GM12878 (cell line): Measurements from ENCODE around the gene CLUH. TPM values are rescaled to one million over a fixed set of nuclear protein-coding genes. Genes with fewer than 3 reads are reported as not detected.

Experiments
- ATAC-seq: fragments of 200-7000 bp; cut with Tn5 transposase; 3 replicates; pipeline ENCODE4 v1.9.1; 2020; ENCODE audit warnings: mild to moderate bottlenecking, moderate library complexity
- Bru-seq: library from RNA; stranded (reverse); fragments of 400-500 nt; gene quantifications from one replicate; lab custom pipeline; 2021; lab: Mats Ljungman, UMichigan
- BruChase-seq, 2 experiments: library from RNA; stranded (reverse); fragments of 400-500 nt; gene quantifications; one replicate each; lab custom pipeline; 2021; lab: Mats Ljungman, UMichigan
- BruUV-seq: library from RNA; stranded (reverse); fragments of 400-500 nt; replicated peaks from 2 replicates; lab custom pipeline; 2021; lab: Mats Ljungman, UMichigan
- CTCF ChIA-PET: fragments of 300-600 bp; sonication (Branson Sonifier 250); formaldehyde crosslinking; extraction: SDS; loops from one replicate; lab custom pipeline; 2021; ENCODE audit warnings: inconsistent platforms; lab: Yijun Ruan, JAX
- POLR2A ChIA-PET: fragments of 350-600 bp; formaldehyde crosslinking; extraction: SDS; loops from one replicate; lab custom pipeline; 2021; ENCODE audit warnings: inconsistent platforms; lab: Charles Lee
- RAD21 ChIA-PET: fragments of 300-600 bp; sonication (Branson Sonifier 250); formaldehyde crosslinking; loops from one replicate; lab custom pipeline; 2023; ENCODE audit warnings: antibody characterized with exemption; ENCODE audit not compliant: unreplicated experiment; lab: Charles Lee
- SMC1A ChIA-PET: fragments of 300-600 bp; sonication (Branson Sonifier 250); formaldehyde crosslinking; loops from one replicate; lab custom pipeline; 2023; ENCODE audit not compliant: unreplicated experiment, uncharacterized antibody; lab: Charles Lee
- DNase-seq: peaks from one replicate; pipeline ENCODE4 v3.0.0-alpha.2; 2011; ENCODE audit warnings: low read depth, low spot score
- FAIRE-seq: peaks from 3 replicates; lab custom pipeline; 2011; peaks lifted over from hg19 to GRCh38; lab: Jason Lieb, UNC
- H2AFZ ChIP-seq: 2 replicates; pipeline ENCODE4 v1.6.0; 2011; ENCODE audit warnings: low read depth, low read length, control low read depth; ENCODE audit not compliant: control insufficient read depth
- H3K27ac ChIP-seq: 2 replicates; pipeline ENCODE4 v1.5.1; 2011; ENCODE audit warnings: control low read depth; ENCODE audit not compliant: control insufficient read depth, insufficient read depth
- H3K27me3 ChIP-seq, 2 experiments: replicated peaks in 1 of 2; 2 replicates each; pipeline versions ENCODE4 v1.6.0 to v1.6.1; 2011; ENCODE audit warnings: low read length in 1 of 2; ENCODE audit not compliant: control insufficient read depth in 2 of 2, insufficient read depth in 2 of 2
- H3K36me3 ChIP-seq, 2 experiments: 2 replicates each; pipeline ENCODE4 v1.5.1; 2011; ENCODE audit warnings: low read length in 1 of 2; ENCODE audit not compliant: control insufficient read depth in 2 of 2, insufficient read depth in 2 of 2
- H3K4me1 ChIP-seq: 2 replicates; pipeline ENCODE4 v1.6.1; 2011; ENCODE audit warnings: mild to moderate bottlenecking, low read length, moderate library complexity, mixed read lengths; ENCODE audit not compliant: control insufficient read depth, insufficient read depth
- H3K4me2 ChIP-seq: 2 replicates; pipeline ENCODE4 v1.6.0; 2011; ENCODE audit warnings: control low read depth; ENCODE audit not compliant: control insufficient read depth, insufficient read depth
- H3K4me3 ChIP-seq: fragments of 200-600 bp; sonication (generic); 2 replicates; pipeline ENCODE4 v1.5.1; 2016
- H3K79me2 ChIP-seq: 2 replicates; pipeline ENCODE4 v1.6.0; 2011; ENCODE audit warnings: low read length; ENCODE audit not compliant: control insufficient read depth, insufficient read depth
- H3K9ac ChIP-seq: 2 replicates; pipeline ENCODE4 v1.8.0; 2011; ENCODE audit warnings: low read length, control low read depth, mixed read lengths; ENCODE audit not compliant: control insufficient read depth, insufficient read depth
- H3K9me3 ChIP-seq: replicated peaks from 3 replicates; pipeline ENCODE4 v1.5.1; 2011; ENCODE audit warnings: mild to moderate bottlenecking, low read length; ENCODE audit not compliant: control insufficient read depth, insufficient read depth
- H4K20me1 ChIP-seq: 2 replicates; pipeline ENCODE4 v1.6.0; 2011; ENCODE audit not compliant: control insufficient read depth, insufficient read depth
- ASH2L ChIP-seq: fragments of 300-600, 200-600 bp; sonication (generic); IDR thresholded peaks from 2 replicates; pipeline ENCODE4 v1.6.1; 2017; ENCODE audit warnings: low read depth, mild to moderate bottlenecking, borderline replicate concordance
- BACH1 ChIP-seq: fragments of 450-650 bp; IDR thresholded peaks from 2 replicates; pipeline ENCODE4 v1.6.1; 2017; ENCODE audit warnings: mild to moderate bottlenecking, borderline replicate concordance
- CHD1 ChIP-seq: IDR thresholded peaks from 2 replicates; pipeline ENCODE4 v1.6.1; 2012; ENCODE audit warnings: low read depth, low read length, improper control_type of control experiment
- HCFC1 ChIP-seq: fragments of 150-350 bp; IDR thresholded peaks from 2 replicates; pipeline ENCODE4 v1.6.1; 2014; ENCODE audit warnings: low read length
- MXI1 ChIP-seq: fragments of 150-350 bp; IDR thresholded peaks from 2 replicates; pipeline ENCODE4 v1.6.1; 2011; ENCODE audit warnings: low read depth, mild to moderate bottlenecking, inconsistent platforms, low read length, improper control_type of control experiment
- RAD21 ChIP-seq: IDR thresholded peaks from 2 replicates; pipeline ENCODE4 v1.6.1; 2011; ENCODE audit warnings: mild to moderate bottlenecking, low read depth, low read length, moderate library complexity; ENCODE audit not compliant: insufficient read depth
- RUNX3 ChIP-seq: IDR thresholded peaks from 2 replicates; pipeline ENCODE4 v1.6.1; 2012; ENCODE audit warnings: low read length, inconsistent platforms
- TAF1 ChIP-seq: IDR thresholded peaks from 2 replicates; pipeline ENCODE4 v1.6.1; 2011; ENCODE audit warnings: mild to moderate bottlenecking, low read depth, low read length, borderline replicate concordance
- WGBS: methylation state at CpG from one replicate; pipeline ENCODE4 v1.1.6; 2016; ENCODE audit warnings: low lambda C conversion rate; ENCODE audit not compliant: insufficient replicate concordance, insufficient coverage; ENCODE audit errors: missing lambda C conversion rate; 5-methylcytosine and 5-hydroxymethylcytosine counted together
- in situ Hi-C: fragments of 300-500 bp; cut with MboI; formaldehyde crosslinking; loops from 9 replicates; pipeline ENCODE4 v1.14.3; 2018; ENCODE audit warnings: mixed read lengths
- intact Hi-C: fragments of 100-400 bp; cut with micrococcal nuclease; formaldehyde crosslinking; loops from one replicate; pipeline ENCODE4 v1.14.2; 2022; ENCODE audit not compliant: unreplicated experiment
- long read RNA-seq, 2 experiments: library from polyadenylated mRNA; unstranded; transcript quantifications; one replicate each; pipeline ENCODE4 v2.0.0, GENCODE V29; 2019 to 2020
- polyA minus RNA-seq, 3 experiments: library from RNA; depleted of rRNA, polyadenylated mRNA; stranded (reverse); fragments of >200 nt; gene quantifications; 2 replicates each; pipeline ENCODE4 v1.2.3, GENCODE V29; 2011
- polyA plus RNA-seq, 11 experiments: library from polyadenylated mRNA; depleted of rRNA in 4 of 11; unstranded in 6 of 11; stranded (reverse) in 5 of 11; fragments of >200 nt; fragmentation: Nextera tagmentation in 4 of 11; fragmentation: Illumina TruSeq in 1 of 11; extraction: Ambion mirVana in 4 of 11; extraction: Trizol in 1 of 11; gene quantifications; 1 replicate in 1 of 11; 2 replicates in 10 of 11; pipeline versions ENCODE4 v1.2.1 to v1.2.3, GENCODE V29; 2011 to 2016; ENCODE audit warnings: inconsistent platforms in 2 of 11, missing spikeins in 2 of 11, low read depth in 1 of 11
- total RNA-seq, 4 experiments: library from RNA; depleted of rRNA in 3 of 4; stranded (reverse); fragments of >200 nt in 3 of 4; fragmentation: Illumina TruSeq in 1 of 4; extraction: Trizol in 1 of 4; gene quantifications; 2 replicates each; pipeline versions ENCODE4 v1.2.1 to v1.2.3, GENCODE V29; 2013 to 2021
- TF ChIP-seq, protein P1 (sequence below): IDR thresholded peaks from 2 replicates; pipeline ENCODE4 v1.6.1; 2012; ENCODE audit warnings: improper control_type of control experiment, low read depth, low read length; ENCODE audit not compliant: insufficient replicate concordance

The CLUH gene, protein sequence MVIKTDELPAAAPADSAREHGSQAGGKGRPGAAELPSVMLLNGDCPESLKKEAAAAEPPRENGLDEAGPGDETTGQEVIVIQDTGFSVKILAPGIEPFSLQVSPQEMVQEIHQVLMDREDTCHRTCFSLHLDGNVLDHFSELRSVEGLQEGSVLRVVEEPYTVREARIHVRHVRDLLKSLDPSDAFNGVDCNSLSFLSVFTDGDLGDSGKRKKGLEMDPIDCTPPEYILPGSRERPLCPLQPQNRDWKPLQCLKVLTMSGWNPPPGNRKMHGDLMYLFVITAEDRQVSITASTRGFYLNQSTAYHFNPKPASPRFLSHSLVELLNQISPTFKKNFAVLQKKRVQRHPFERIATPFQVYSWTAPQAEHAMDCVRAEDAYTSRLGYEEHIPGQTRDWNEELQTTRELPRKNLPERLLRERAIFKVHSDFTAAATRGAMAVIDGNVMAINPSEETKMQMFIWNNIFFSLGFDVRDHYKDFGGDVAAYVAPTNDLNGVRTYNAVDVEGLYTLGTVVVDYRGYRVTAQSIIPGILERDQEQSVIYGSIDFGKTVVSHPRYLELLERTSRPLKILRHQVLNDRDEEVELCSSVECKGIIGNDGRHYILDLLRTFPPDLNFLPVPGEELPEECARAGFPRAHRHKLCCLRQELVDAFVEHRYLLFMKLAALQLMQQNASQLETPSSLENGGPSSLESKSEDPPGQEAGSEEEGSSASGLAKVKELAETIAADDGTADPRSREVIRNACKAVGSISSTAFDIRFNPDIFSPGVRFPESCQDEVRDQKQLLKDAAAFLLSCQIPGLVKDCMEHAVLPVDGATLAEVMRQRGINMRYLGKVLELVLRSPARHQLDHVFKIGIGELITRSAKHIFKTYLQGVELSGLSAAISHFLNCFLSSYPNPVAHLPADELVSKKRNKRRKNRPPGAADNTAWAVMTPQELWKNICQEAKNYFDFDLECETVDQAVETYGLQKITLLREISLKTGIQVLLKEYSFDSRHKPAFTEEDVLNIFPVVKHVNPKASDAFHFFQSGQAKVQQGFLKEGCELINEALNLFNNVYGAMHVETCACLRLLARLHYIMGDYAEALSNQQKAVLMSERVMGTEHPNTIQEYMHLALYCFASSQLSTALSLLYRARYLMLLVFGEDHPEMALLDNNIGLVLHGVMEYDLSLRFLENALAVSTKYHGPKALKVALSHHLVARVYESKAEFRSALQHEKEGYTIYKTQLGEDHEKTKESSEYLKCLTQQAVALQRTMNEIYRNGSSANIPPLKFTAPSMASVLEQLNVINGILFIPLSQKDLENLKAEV (N-terminal part only)
- total RNA-seq (2013; cell fraction: nucleolus; rRNA removed), result 140 and 159 TPM in 2 replicates
- total RNA-seq (2014; rRNA removed) (71.2 and 82.3 TPM in 2 replicates), total RNA-seq (2014; rRNA removed; fragmentation: Illumina TruSeq; extraction: Trizol) (24.6 and 30.8 TPM in 2 replicates), total RNA-seq (2021) (126 and 147 TPM in 2 replicates), polyA plus RNA-seq (2011; rRNA removed) (7.3 and 17.4 TPM in 2 replicates), polyA plus RNA-seq (2014; fragmentation: Illumina TruSeq; extraction: Trizol) (14.4 and 52.8 TPM in 2 replicates), polyA plus RNA-seq (2014; fragmentation: Nextera tagmentation; extraction: Ambion mirVana) (under 1 TPM; 0.11 to 0.82 TPM), polyA plus RNA-seq (2014; rRNA removed) (77.0 and 107 TPM in 2 replicates), polyA plus RNA-seq (2016; fragmentation: Nextera tagmentation; extraction: Ambion mirVana) (10 to 100 TPM; 67.7 to 68.7 TPM), polyA minus RNA-seq (2011; rRNA and poly(A)+ RNA removed) (18.1 and 32.5 TPM in 2 replicates), Bru-seq, nascent RNA (percentile 65 among the genes with signal in this experiment), BruChase-seq, experiment 1, labeled RNA remaining after a 6-hour chase (percentile 90 among the genes with signal in this experiment), BruChase-seq, experiment 2, labeled RNA remaining after a 2-hour chase (percentile 80 among the genes with signal in this experiment)
- 24.6 TPM for polyA plus RNA-seq (2011; ENCODE audit: low read depth)
- polyA plus RNA-seq (2011; cell fraction: cytosol; rRNA removed), result 21.6 and 38.2 TPM in 2 replicates
- polyA plus RNA-seq (2011; cell fraction: nucleus; rRNA removed), result 326 and 415 TPM in 2 replicates
- 52.8 and 59.8 TPM in 2 replicates for polyA plus RNA-seq (2012)
- polyA minus RNA-seq (2011; cell fraction: cytosol; rRNA and poly(A)+ RNA removed), result 19.8 and 28.4 TPM in 2 replicates
- 46.5 and 77.6 TPM in 2 replicates for polyA minus RNA-seq (2011; cell fraction: nucleus; rRNA and poly(A)+ RNA removed)
- long read RNA-seq, experiment 1, full-length matches to known transcripts, result 1 of 7 reads
- long read RNA-seq, experiment 1, partial matches to known transcripts, result 3 of 7 reads
- long read RNA-seq, experiment 1, other reads (novel, unspliced or antisense), result 3 of 7 reads
- long read RNA-seq, experiment 2, result 0 reads

DNA sequence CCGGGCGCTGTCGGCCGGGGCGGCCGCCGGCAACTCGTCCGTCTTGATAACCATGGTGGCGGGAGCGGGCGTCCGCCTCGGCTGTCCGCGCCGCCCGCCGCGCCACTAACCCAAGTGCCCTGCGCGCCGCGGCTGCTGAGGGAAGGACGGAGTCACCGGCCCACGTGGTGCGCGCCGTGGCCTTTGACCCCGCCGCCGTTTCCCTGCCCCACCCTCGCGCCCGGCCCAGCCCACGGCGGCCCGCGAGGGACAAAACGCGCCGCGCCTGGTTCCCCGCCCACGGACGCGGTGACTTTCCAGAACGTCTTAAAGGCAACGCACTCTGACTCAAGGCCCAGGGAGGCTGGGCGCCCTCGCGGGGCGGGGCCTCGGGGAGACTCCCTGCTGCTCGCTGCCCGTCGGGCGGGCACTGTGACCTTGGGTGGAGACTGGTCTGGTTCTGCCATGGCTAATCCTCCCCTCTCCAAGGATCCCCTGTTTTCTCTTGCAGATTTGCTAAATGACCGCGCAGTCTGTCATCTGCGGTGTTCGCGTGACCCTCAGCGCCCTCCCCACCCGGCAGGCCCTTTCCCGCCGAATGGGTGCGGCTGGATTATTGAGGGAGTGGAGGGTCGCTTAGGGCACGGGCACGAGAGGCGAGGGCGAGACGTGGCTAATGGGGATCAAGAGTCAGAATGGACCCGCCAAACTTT is at the start of gene CLUH:
Gene CLUH (minus strand): TSS at position 157 of the 692 bp plus-strand sequence. CDS start 103 bp downstream, at position 54.
- CTCF ChIA-PET, result no interaction called here
- Histone ChIP-seq H3K9me3 (no peaks in the 10 kb centered on the region), H3K27me3 (no peaks in the 10 kb centered on the region), H3K27ac (peak within 1 kb of the TSS; percentile 79), H3K9ac (peak within 1 kb of the TSS; percentile 85), H3K4me1 (peaks cover 20% of the 10 kb centered on the region), H3K4me3 (peak within 1 kb of the TSS; percentile 95), H3K4me2 (peak within 1 kb of the TSS; percentile 98), H4K20me1 (peaks cover 7% of the 10 kb centered on the region; the same call in 1 of the 2 replicates), H3K36me3 (peaks cover 0 to 3% of the 10 kb centered on the region in 2 experiments; a peak in 2 of 4 replicates), H2AFZ (peak within 1 kb of the TSS; percentile 85), H3K79me2 (peaks cover 55% of the 10 kb centered on the region)
- FAIRE-seq (peak; percentile 91), DNase-seq (peak; percentile 83), ATAC-seq (peak; percentile 88)
- intact Hi-C loops, result loop anchor here (2.0 kb wide), 1 partner anchor 319 kb away; no protein-coding TSS in a partner anchor
- POLR2A ChIA-PET, result no interaction called here
- SMC1A ChIA-PET, result no interaction called here
- 1% methylated on average over 70 of the region's 76 CpGs for WGBS
- RAD21 ChIA-PET, result no interaction called here
- no TSS peak for BruUV-seq
- in situ Hi-C loops, result no loop called here
- TF ChIP-seq CHD1 (no peak; the same call in 1 of the 2 replicates), RUNX3 (peak; percentile 73), ASH2L (0 out of 2 replicates have a peak, but pooled peaks have one; percentile 74), TAF1 (peak; percentile 74; the same call in 1 of the 2 replicates), BACH1 (peak; percentile 16; the same call in 1 of the 2 replicates), RAD21 (no peak), MXI1 (peak; percentile 97), HCFC1 (peak; percentile 77)
- TF ChIP-seq, protein P1, sequence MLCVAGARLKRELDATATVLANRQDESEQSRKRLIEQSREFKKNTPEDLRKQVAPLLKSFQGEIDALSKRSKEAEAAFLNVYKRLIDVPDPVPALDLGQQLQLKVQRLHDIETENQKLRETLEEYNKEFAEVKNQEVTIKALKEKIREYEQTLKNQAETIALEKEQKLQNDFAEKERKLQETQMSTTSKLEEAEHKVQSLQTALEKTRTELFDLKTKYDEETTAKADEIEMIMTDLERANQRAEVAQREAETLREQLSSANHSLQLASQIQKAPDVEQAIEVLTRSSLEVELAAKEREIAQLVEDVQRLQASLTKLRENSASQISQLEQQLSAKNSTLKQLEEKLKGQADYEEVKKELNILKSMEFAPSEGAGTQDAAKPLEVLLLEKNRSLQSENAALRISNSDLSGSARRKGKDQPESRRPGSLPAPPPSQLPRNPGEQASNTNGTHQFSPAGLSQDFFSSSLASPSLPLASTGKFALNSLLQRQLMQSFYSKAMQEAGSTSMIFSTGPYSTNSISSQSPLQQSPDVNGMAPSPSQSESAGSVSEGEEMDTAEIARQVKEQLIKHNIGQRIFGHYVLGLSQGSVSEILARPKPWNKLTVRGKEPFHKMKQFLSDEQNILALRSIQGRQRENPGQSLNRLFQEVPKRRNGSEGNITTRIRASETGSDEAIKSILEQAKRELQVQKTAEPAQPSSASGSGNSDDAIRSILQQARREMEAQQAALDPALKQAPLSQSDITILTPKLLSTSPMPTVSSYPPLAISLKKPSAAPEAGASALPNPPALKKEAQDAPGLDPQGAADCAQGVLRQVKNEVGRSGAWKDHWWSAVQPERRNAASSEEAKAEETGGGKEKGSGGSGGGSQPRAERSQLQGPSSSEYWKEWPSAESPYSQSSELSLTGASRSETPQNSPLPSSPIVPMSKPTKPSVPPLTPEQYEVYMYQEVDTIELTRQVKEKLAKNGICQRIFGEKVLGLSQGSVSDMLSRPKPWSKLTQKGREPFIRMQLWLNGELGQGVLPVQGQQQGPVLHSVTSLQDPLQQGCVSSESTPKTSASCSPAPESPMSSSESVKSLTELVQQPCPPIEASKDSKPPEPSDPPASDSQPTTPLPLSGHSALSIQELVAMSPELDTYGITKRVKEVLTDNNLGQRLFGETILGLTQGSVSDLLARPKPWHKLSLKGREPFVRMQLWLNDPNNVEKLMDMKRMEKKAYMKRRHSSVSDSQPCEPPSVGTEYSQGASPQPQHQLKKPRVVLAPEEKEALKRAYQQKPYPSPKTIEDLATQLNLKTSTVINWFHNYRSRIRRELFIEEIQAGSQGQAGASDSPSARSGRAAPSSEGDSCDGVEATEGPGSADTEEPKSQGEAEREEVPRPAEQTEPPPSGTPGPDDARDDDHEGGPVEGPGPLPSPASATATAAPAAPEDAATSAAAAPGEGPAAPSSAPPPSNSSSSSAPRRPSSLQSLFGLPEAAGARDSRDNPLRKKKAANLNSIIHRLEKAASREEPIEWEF, result no peak
